Measurements from ENCODE around the gene PAQR6.

The PAQR6 gene

DNA sequence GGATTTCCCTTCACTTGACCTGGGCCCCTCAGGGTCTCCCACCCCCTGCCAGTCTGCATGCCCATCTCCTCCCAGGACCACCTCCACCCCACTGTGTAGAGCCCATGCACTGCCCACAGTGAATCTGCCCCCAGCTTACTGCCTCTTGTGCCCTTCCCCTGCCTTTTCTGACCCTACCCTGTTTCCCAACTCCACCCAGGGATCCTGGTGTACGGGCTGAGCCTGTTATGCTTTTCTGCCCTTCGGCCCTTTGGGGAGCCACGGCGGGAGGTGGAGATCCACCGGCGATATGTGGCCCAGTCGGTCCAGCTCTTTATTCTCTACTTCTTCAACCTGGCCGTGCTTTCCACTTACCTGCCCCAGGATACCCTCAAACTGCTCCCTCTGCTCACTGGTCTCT, 38.2 kb upstream of the PAQR6 start:
- no peak overlapping the region for H3K4me3 ChIP-seq (ENCODE audit: low read depth, low read length)
- no peak for DNase-seq (ENCODE audit: low read depth)
- TF ChIP-seq, protein P1, sequence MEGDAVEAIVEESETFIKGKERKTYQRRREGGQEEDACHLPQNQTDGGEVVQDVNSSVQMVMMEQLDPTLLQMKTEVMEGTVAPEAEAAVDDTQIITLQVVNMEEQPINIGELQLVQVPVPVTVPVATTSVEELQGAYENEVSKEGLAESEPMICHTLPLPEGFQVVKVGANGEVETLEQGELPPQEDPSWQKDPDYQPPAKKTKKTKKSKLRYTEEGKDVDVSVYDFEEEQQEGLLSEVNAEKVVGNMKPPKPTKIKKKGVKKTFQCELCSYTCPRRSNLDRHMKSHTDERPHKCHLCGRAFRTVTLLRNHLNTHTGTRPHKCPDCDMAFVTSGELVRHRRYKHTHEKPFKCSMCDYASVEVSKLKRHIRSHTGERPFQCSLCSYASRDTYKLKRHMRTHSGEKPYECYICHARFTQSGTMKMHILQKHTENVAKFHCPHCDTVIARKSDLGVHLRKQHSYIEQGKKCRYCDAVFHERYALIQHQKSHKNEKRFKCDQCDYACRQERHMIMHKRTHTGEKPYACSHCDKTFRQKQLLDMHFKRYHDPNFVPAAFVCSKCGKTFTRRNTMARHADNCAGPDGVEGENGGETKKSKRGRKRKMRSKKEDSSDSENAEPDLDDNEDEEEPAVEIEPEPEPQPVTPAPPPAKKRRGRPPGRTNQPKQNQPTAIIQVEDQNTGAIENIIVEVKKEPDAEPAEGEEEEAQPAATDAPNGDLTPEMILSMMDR (IDR thresholded peaks at IDR 0.05; ENCODE audit: insufficient read depth, low read depth, low read length, missing control alignments), result no peak

DNA sequence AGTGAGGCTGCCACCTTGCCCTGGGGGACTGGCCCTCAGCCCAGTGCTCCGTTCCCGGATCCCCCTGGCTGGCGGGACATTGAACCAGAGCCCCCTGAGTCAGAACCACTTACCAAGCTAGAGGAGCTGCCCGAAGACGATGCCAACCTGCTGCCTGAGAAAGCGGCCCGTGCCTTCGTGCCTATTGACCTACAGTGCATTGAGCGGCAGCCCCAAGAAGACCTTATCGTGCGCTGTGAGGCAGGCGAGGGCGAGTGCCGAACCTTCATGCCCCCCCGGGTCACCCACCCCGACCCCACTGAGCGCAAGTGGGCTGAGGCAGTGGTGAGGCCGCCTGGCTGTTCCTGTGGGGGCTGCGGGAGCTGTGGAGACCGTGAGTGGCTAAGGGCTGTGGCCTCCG, 37.6 kb upstream of the PAQR6 start:
- no peak for DNase-seq (ENCODE audit: low read depth)
- no peak overlapping the region for H3K4me3 ChIP-seq (ENCODE audit: low read depth, low read length)
- TF ChIP-seq, protein P1 (IDR thresholded peaks at IDR 0.05; ENCODE audit: insufficient read depth, low read depth, low read length, missing control alignments), result no peak

DNA sequence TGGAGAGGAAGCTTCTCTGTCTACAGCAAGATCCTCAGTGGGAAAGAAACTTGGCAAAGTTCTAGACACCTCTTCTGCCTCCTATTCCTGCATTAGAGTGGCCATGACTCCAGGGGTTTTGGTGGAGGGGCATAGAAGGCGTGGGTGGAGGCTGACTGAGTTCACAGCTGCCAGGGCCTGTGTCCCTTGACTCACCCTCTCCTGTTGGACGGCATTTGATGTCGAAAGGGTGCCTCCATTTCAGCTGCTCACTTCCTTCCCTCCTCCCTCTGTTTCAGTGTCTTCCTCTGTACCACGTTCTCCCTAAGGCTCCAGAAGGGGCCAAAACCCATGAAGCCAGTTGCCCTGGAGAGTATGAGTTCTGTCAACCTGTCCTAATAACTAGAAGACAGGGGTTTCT, 36.9 kb upstream of the PAQR6 start:
- TF ChIP-seq, protein P1 (IDR thresholded peaks at IDR 0.05; ENCODE audit: insufficient read depth, low read depth, low read length, missing control alignments), result no peak
- no peak overlapping the region for H3K4me3 ChIP-seq (ENCODE audit: low read depth, low read length)
- DNase-seq (ENCODE audit: low read depth), result no peak

DNA sequence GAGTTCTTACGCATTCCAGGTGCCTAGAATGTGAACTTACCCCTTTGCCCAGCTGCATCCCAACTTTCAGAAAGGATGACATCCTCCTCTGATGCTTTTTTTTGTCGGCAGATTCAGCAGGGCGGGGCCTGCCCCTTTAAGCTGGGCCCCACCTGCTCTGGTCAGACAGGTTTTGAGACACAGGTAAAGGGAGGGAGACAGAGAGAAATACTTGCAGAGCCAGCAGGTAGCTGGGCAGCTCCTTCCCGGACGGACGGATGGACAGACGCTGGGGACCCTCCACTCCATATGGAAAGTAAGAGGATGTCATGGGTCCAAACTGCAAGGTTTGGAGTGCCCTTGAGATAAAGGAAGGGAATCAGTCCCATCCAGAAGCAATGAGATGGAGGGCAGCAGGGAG, 36.3 kb upstream of the PAQR6 start, which contains the start of gene TMEM79:
TMEM79 (plus strand) TSS at position 214 of the 400 bp plus-strand sequence. CDS start 902 bp downstream, outside the sequence.
- TF ChIP-seq, protein P1 (IDR thresholded peaks at IDR 0.05; ENCODE audit: insufficient read depth, low read depth, low read length, missing control alignments), result no peak
- peak within 1 kb of the TSS; percentile 76 for H3K4me3 ChIP-seq (ENCODE audit: low read depth, low read length)
- DNase-seq (ENCODE audit: low read depth), result no peak

DNA sequence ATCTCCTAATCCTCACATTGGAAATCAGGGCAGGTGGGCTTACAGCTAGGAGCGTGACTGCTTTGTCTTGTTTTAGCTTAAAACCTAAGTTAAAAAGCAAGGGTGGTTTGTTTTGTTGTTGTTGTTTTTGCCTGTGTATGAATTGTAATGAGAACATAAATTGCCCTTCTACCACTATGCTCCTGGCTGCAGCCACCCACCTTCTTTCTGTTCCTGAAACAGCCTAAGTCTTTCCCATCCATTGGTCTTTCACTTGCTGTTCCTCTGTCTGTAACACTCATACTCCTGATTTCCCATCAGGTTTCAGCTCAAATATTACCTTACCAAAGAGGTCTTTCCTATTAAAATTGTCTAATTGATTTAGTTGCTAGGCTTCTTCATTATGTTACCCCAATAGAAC, 35.7 kb upstream of the PAQR6 start:
- no peak for DNase-seq (ENCODE audit: low read depth)
- H3K4me3 ChIP-seq (ENCODE audit: low read depth, low read length), result peak overlapping the region; percentile 76
- TF ChIP-seq, protein P1 (IDR thresholded peaks at IDR 0.05; ENCODE audit: insufficient read depth, low read depth, low read length, missing control alignments), result no peak

DNA sequence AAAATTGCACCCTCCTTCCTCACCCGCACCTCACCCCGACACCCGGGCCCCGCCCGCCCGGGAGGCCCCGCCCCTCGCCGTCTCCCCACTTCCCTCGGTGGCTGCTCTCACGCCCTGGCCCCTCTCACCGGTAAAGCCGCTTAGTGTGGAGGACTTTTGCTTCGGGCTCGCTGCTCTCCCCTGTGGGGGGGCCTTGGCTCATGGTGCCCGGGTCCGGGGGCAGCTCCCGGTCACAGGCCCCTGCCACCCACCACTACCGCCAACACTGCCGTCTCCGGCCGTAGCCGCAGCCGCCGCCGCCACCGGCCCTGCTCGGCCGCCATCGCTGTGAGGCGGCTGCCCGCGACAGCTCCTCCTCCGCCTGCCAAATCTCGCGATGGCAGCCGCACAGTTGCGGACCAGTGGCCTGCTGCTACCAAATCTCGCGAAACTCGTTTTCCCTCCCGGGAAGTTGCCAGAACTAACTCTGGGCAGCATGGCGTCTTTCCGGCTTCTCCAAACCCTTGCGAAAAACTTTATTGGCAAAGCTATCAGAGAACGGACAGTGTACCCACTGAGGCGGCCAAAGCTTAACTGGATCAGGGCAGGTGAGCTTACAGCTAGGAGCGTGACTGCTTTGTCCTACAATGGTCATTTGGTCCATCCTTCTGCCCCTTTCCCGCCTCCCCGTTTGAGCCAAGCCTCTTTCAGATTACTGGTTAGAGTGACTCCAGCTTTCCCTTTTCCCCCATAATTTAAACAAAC, 34.8 kb upstream of the PAQR6 start, which contains the start of gene SMG5:
SMG5 (minus strand) TSS at position 347 of the 744 bp plus-strand sequence; CDS start at position 202, 145 bp downstream.
- H3K4me3 ChIP-seq (ENCODE audit: low read depth, low read length), result peak within 1 kb of the TSS; percentile 76
- TF ChIP-seq, protein P1 (IDR thresholded peaks at IDR 0.05; ENCODE audit: insufficient read depth, low read depth, low read length, missing control alignments), result no peak

More for the DNA sequence above, 34.8 kb upstream of the PAQR6 start, which contains the start of gene SMG5:
- peak; percentile 99 for DNase-seq (ENCODE audit: low read depth)

Measured in GM12865 (cell line).